Naive B cell (primary cell): ENCODE measurements around the gene PRKCE. TPM values are rescaled to one million over a fixed set of nuclear protein-coding genes. Genes with fewer than 3 reads are reported as not detected.
A peak's percentile ranks its signal among the peaks of the same experiment; 100 is the strongest.

Source experiments
- ATAC-seq, 2 donors: fragments of 150-1000 bp; cut with Tn5 transposase; 2 replicates each; pipeline ENCODE4 v1.10.0; 2021; ENCODE audit warnings: low read depth in 2 of 2, mild to moderate bottlenecking in 2 of 2, moderate library complexity in 2 of 2
- DNase-seq: peaks from one replicate; pipeline ENCODE4 v3.0.0; 2022
- H3K27ac Mint-ChIP-seq, 6 donors: one replicate each; pipeline ENCODE4 v1.8.0; 2020 to 2022; ENCODE audit warnings: mild to moderate bottlenecking in 6 of 6, mixed read lengths in 6 of 6, moderate library complexity in 5 of 6, inconsistent platforms in 2 of 6
- H3K27me3 Mint-ChIP-seq, 3 donors: one replicate each; pipeline ENCODE4 v1.8.0; 2021 to 2022; ENCODE audit warnings: mixed read lengths in 3 of 3, mild to moderate bottlenecking in 1 of 3
- H3K36me3 Mint-ChIP-seq, 2 donors: one replicate each; pipeline ENCODE4 v1.8.0; 2020 to 2022; ENCODE audit warnings: mixed read lengths in 2 of 2, inconsistent platforms in 1 of 2, mild to moderate bottlenecking in 1 of 2
- H3K4me1 Mint-ChIP-seq, 3 donors: one replicate each; pipeline ENCODE4 v1.8.0; 2020 to 2022; ENCODE audit warnings: mixed read lengths in 3 of 3, inconsistent platforms in 1 of 3, mild to moderate bottlenecking in 1 of 3, moderate library complexity in 1 of 3
- H3K4me3 Mint-ChIP-seq, 8 donors: one replicate each; pipeline ENCODE4 v1.8.0; 2020 to 2022; ENCODE audit warnings: mild to moderate bottlenecking in 8 of 8, mixed read lengths in 8 of 8, moderate library complexity in 8 of 8, inconsistent platforms in 2 of 8
- H3K9me3 Mint-ChIP-seq, 7 donors: one replicate each; pipeline ENCODE4 v1.8.0; 2020 to 2022; ENCODE audit warnings: mixed read lengths in 7 of 7, mild to moderate bottlenecking in 5 of 7, inconsistent platforms in 2 of 7, moderate library complexity in 1 of 7
- polyA plus RNA-seq, 6 donors: library from polyadenylated mRNA; unstranded; fragments of 300-500 nt; fragmentation: Illumina TruSeq; gene quantifications; one replicate each; pipeline ENCODE4 v1.2.3, GENCODE V29; 2021; ENCODE audit warnings: low read depth in 6 of 6

The PRKCE gene
- polyA plus RNA-seq, 6 donors from 2014 or later = 14.8 to 33.3 (median 23.2) TPM

GRCh38 chr2:45748239-45748638 lies 96.8 kb downstream of the PRKCE start:
- no peak for ATAC-seq
- no peak for DNase-seq
- Mint-ChIP-seq H3K36me3 (peaks cover 13% of the 10 kb centered on the region in 2 donors), H3K9me3 (peaks cover 0 to 6% (median 0%) of the 10 kb centered on the region in 7 donors), H3K4me3 (peak overlapping the region in 1 of 8 donors; percentile 11), H3K27ac (peak overlapping the region in 3 of 6 donors; percentile 33 to 84 (median 67)), H3K4me1 (peaks cover 74 to 85% (median 83%) of the 10 kb centered on the region in 3 donors), H3K27me3 (no peaks in the 10 kb centered on the region)

DNA sequence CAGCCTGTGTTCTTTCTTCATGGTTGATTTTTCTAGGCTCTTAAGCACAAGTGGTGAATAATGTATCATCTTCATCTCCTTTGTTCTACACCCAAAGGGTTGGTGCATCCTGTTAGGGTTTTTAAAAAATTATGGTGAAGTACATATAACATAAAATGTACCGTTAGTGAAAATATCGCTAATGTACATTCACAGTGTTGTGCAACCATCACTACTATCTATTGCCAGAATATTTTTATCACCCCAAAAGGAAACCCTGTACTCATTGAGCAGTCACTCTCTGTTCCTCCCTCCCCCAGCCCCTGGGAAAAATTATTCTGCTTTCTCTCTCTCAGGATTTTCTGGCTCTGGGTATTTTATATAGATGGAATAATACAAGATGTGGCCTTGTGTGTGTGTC lies 98.5 kb downstream of the PRKCE start:
- peak overlapping the region in 1 of 6 donors; percentile 40 for H3K27ac Mint-ChIP-seq
- no peak overlapping the region for H3K4me3 Mint-ChIP-seq
- DNase-seq (no peak), ATAC-seq (no peak)
- peaks cover 0 to 6% (median 0%) of the 10 kb centered on the region in 7 donors for H3K9me3 Mint-ChIP-seq
- H3K27me3 Mint-ChIP-seq = no peaks in the 10 kb centered on the region
- peaks cover 70 to 82% (median 79%) of the 10 kb centered on the region in 3 donors for H3K4me1 Mint-ChIP-seq
- peaks cover 13% of the 10 kb centered on the region in 2 donors for H3K36me3 Mint-ChIP-seq

- Mint-ChIP-seq H3K27me3 (no peaks in the 10 kb centered on the region), H3K4me3 (no peak overlapping the region), H3K9me3 (peaks cover 0 to 6% (median 0%) of the 10 kb centered on the region in 7 donors), H3K36me3 (peaks cover 13% of the 10 kb centered on the region in 2 donors), H3K27ac (peak overlapping the region in 2 of 6 donors; percentile 21 to 40), H3K4me1 (peaks cover 66 to 79% (median 77%) of the 10 kb centered on the region in 3 donors)
- no peak for DNase-seq
- no peak for ATAC-seq
Observed at GRCh38 chr2:45750484-45750883, 99.0 kb downstream of the PRKCE start.

- Mint-ChIP-seq H3K27me3 (no peaks in the 10 kb centered on the region), H3K36me3 (no peaks in the 10 kb centered on the region), H3K4me1 (peaks cover 56 to 68% (median 65%) of the 10 kb centered on the region in 3 donors), H3K4me3 (peak overlapping the region in 2 of 8 donors; percentile 65 to 67), H3K27ac (peak overlapping the region in 3 of 6 donors; percentile 3 to 65 (median 57)), H3K9me3 (no peaks in the 10 kb centered on the region)
- no peak for DNase-seq
- no peak for ATAC-seq
Observed at GRCh38 chr2:45753381-45753780, 101.9 kb downstream of the PRKCE start.

DNA sequence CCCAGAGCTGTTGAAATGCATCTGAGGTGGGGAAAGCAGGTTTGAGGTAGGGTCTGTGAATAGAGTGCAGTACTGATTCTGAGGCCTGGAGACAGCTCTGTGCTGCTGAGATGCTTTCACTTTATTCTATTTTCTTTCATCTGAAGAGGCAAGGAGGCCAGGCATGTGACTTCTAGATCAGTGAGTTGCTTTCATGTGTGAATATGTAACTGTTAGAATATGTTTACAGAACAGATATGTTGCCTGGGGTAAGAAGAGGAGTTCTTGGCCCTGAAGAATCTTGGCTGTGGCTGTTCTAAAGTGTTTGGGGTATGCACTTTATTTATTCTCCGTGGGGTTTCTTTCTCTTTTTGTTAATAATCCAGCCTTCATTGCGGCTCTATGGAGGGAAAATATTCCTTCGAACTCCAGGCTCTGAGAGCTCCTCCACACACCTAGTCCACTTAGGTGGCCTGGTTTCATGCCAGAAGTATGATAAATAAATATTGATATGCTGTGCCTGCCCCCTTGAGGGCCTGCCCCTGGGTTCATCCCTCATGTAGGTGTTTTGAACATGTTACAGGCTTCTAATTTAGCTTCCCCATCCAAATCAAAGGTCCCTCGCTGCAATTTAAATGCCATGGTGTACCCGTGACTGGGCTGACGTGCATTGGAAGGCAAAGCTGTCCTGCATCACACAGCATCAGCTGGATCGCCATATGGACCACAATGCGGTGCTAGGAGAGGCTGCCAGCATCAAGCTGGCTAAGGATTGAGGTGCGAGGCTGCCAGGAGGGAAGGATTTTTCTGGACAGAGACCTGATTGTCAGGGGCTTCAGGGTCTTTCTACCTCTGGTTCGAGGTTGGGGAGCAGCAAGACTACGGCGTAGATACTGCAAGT lies 102.9 kb downstream of the PRKCE start:
- Mint-ChIP-seq H3K27me3 (no peaks in the 10 kb centered on the region), H3K36me3 (no peaks in the 10 kb centered on the region), H3K27ac (peak overlapping the region in 2 of 6 donors; percentile 15 to 64), H3K4me3 (no peak overlapping the region), H3K4me1 (peaks cover 60 to 70% (median 62%) of the 10 kb centered on the region in 3 donors), H3K9me3 (no peaks in the 10 kb centered on the region)
- DNase-seq (no peak), ATAC-seq (no peak)

DNA sequence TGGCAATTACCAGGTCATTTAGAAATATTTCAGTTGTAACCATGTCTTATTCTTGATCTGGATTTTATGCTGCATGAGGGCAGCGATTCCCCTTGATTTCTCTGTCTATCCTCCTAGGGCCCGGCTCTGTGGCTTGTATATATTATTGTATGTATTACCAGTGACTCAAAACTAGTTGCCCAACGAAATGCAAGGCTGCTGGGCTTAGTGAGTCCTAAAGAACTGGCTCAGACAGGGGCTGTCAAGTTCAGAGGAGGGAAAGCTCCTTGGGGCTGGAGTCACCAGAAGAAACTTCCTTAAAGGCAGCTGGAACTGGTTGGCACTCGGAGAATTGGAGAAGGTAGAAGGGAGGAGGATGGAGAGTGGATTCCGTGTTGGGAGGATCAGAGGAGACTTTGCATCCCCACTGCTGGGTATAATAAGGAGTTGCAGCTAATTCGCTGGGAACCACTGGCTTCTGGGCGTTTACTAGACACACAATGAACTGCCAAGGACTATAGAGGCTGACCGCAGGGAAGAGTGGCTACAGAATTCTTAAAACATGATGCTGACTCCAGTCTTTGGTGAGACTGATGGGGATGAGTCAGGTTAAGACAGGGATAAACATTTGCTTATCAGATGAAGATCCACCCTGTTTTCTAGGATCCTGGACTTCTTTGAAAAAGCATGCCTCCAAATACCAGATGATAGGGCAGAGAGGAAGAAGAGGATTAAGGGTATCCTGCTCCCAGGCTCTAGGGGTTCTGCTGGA lies 104.3 kb downstream of the PRKCE start:
- Mint-ChIP-seq H3K4me3 (peak overlapping the region in 1 of 8 donors; percentile 50), H3K9me3 (no peaks in the 10 kb centered on the region), H3K27me3 (no peaks in the 10 kb centered on the region), H3K27ac (peak overlapping the region in 4 of 6 donors; percentile 0 to 68 (median 33)), H3K4me1 (peaks cover 57 to 71% (median 61%) of the 10 kb centered on the region in 3 donors), H3K36me3 (no peaks in the 10 kb centered on the region)
- ATAC-seq = no peak
- DNase-seq = no peak

- Mint-ChIP-seq H3K9me3 (no peaks in the 10 kb centered on the region), H3K27me3 (no peaks in the 10 kb centered on the region), H3K27ac (peak overlapping the region in 1 of 6 donors; percentile 39), H3K36me3 (no peaks in the 10 kb centered on the region), H3K4me1 (peaks cover 49 to 73% (median 65%) of the 10 kb centered on the region in 3 donors), H3K4me3 (no peak overlapping the region)
- DNase-seq (no peak), ATAC-seq (no peak)
Observed at GRCh38 chr2:45758018-45758417, 106.5 kb downstream of the PRKCE start.

DNA sequence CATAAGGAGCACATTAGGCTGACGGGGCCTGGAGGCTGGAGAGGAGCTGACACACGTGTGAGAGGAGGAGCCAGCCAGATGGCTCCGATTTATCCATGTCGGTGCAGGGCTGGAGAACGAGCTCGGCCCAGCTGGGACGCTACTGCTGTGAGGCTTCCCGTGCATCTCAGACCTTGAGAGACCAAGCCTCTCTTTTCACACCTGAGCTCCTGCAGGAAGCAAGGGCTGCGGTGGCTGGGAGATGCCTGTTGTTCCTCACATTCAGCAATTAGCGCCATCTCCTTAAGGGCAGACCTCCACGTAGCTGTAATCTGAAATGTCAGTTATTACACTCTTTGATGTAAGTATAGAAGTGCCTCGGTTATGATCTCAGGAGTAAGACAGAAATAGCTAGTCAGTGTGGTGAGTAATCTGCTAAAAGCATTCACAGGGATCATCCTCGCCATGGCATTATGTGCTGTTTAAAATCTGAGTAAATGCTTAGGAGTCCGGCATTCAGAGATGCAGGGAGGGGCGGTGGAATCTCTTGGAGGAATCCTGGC lies 107.9 kb downstream of the PRKCE start:
- peaks cover 51 to 67% (median 67%) of the 10 kb centered on the region in 3 donors for H3K4me1 Mint-ChIP-seq
- peak overlapping the region in 3 of 6 donors; percentile 31 to 63 (median 39) for H3K27ac Mint-ChIP-seq
- no peaks in the 10 kb centered on the region for H3K36me3 Mint-ChIP-seq
- ATAC-seq (no peak), DNase-seq (no peak)
- H3K9me3 Mint-ChIP-seq = no peaks in the 10 kb centered on the region
- no peak overlapping the region for H3K4me3 Mint-ChIP-seq
- H3K27me3 Mint-ChIP-seq = no peaks in the 10 kb centered on the region

DNA sequence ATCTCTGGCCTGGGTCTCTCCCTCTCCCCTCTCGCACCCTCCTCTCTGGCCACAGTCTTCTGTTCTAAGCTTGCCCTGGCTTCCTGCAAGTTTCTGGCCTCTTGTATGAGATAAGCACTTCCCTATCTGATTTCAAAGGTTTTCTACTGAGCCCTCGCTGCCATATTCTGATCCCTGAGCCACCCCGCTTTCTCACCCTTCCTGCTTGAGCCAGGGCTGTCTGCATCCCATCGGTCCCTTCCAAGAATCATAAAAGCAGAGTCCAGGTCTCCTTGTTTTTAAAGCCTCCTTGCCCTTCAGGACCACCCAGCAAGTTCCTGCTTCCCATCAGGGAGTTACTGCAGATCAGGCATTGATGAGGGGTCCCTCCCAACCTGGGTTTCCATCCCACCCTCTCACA lies 110.2 kb downstream of the PRKCE start:
- ATAC-seq = no peak
- Mint-ChIP-seq H3K27ac (peak overlapping the region in 3 of 6 donors; percentile 48 to 91 (median 85)), H3K4me1 (peaks cover 62 to 75% (median 74%) of the 10 kb centered on the region in 3 donors), H3K4me3 (peak overlapping the region in 1 of 8 donors; percentile 61), H3K36me3 (no peaks in the 10 kb centered on the region), H3K9me3 (no peaks in the 10 kb centered on the region), H3K27me3 (no peaks in the 10 kb centered on the region)
- no peak for DNase-seq

DNA sequence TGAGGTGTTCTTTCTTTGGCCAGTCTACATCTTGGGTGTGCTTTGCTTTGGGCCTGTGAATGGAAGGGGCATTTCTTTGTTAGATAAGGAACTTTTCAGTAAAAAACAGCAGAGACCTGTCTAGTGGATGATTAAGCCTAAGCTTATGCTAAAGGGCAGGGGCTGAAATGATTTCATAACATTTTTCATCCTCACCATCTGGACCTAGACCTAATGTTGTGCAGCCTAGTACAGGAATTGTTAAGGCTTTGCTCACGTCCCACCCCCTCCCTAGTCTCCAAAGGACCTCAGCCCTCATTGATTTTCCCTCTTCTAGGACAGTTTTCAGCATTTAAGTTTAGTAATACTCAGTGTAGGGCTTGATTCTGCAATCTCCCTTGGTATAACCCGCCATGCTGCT lies 111.8 kb downstream of the PRKCE start:
- Mint-ChIP-seq H3K4me1 (peaks cover 67 to 84% (median 81%) of the 10 kb centered on the region in 3 donors), H3K27ac (peak overlapping the region in 1 of 6 donors; percentile 14), H3K36me3 (no peaks in the 10 kb centered on the region), H3K9me3 (no peaks in the 10 kb centered on the region), H3K27me3 (no peaks in the 10 kb centered on the region), H3K4me3 (peak overlapping the region in 1 of 8 donors; percentile 69)
- ATAC-seq (no peak), DNase-seq (no peak)

DNA sequence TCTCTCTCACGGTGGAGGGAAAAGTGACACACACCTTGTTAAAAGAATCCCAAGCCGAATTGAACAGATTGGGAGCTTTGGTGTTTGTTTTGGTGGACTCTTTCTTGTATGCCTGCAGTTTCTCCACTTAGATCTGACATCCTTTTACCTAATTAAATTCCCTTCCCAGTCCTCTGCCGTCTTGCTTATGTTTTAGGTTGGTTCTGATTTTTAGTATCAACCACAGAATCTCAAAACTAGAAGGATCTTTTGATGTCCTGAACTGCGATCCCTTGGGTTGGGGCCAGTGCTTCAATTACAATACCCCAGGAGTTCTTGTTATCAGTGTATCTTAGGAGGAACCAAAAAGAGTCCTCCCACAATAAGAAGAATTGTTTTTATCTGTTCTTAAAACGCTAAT lies 112.3 kb downstream of the PRKCE start:
- DNase-seq (no peak), ATAC-seq (no peak)
- no peaks in the 10 kb centered on the region for H3K9me3 Mint-ChIP-seq
- peak overlapping the region in 4 of 6 donors; percentile 14 to 76 (median 38) for H3K27ac Mint-ChIP-seq
- no peaks in the 10 kb centered on the region for H3K27me3 Mint-ChIP-seq
- no peaks in the 10 kb centered on the region for H3K36me3 Mint-ChIP-seq
- peak overlapping the region in 1 of 8 donors; percentile 34 for H3K4me3 Mint-ChIP-seq
- H3K4me1 Mint-ChIP-seq = peaks cover 64 to 87% (median 80%) of the 10 kb centered on the region in 3 donors

- no peaks in the 10 kb centered on the region for H3K27me3 Mint-ChIP-seq
- peaks cover 64 to 88% (median 79%) of the 10 kb centered on the region in 3 donors for H3K4me1 Mint-ChIP-seq
- H3K9me3 Mint-ChIP-seq = no peaks in the 10 kb centered on the region
- H3K36me3 Mint-ChIP-seq = no peaks in the 10 kb centered on the region
- ATAC-seq (peak; percentile 55 to 70), DNase-seq (no peak)
- H3K4me3 Mint-ChIP-seq = peak overlapping the region in 7 of 8 donors; percentile 1 to 75 (median 40)
- peak overlapping the region in 4 of 6 donors; percentile 17 to 91 (median 64) for H3K27ac Mint-ChIP-seq
Observed at GRCh38 chr2:45765007-45765727, 113.7 kb downstream of the PRKCE start.
